ENCODE data around the gene SLC30A7. TPM values are rescaled to one million over a fixed set of nuclear protein-coding genes. Genes with fewer than 3 reads are reported as not detected.
A peak's percentile ranks its signal among the peaks of the same experiment; 100 is the strongest.

SLC30A7 gene
- total RNA-seq, 1 donor from 2014 or later = 22.2 TPM

DNA sequence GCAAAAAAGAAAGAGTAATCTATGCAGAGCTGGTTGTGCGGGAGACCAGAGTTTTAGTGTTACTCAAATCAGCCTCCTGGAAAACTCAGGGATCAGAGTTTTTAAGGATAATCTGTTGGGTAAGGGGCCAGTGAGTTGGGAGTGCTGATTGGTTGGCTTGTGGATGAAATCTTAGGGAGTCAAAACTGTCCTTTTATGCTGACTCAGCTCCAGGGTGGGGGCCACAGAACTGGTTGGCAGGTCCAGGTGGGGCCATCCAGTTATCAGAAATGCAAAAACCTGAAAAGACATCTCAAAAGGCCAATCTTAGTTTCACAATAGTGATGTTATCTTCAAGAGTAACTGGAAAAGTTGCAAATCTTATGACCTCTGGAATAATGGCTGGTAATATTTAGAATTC, 4.5 kb upstream of the SLC30A7 start:
- TF ChIP-seq CTCF (IDR thresholded peaks at IDR 0.05) (no peak), EZH2 (IDR thresholded peaks at IDR 0.05) (no peak), EZH2phosphoT487 (IDR thresholded peaks at IDR 0.05) (no peak)
- Mint-ChIP-seq H3K4me3 (no peak overlapping the region), H3K9me3 (peaks cover 42% of the 10 kb centered on the region), H3K4me1 (peaks cover 14% of the 10 kb centered on the region), H3K27ac (no peak overlapping the region), H3K36me3 (peaks cover 62% of the 10 kb centered on the region), H3K27me3 (ENCODE audit: insufficient read depth, low read depth) (peaks cover 4% of the 10 kb centered on the region)
- H3K27me3 ChIP-seq = no peaks in the 10 kb centered on the region
- no peaks in the 10 kb centered on the region for H4K20me1 ChIP-seq (ENCODE audit: low read depth)
- no peaks in the 10 kb centered on the region for H3K4me1 ChIP-seq
- peaks cover 8% of the 10 kb centered on the region for H3K9me3 ChIP-seq (ENCODE audit: low read depth)
- H3K4me3 ChIP-seq = no peak overlapping the region
- H3K9ac ChIP-seq = no peak overlapping the region
- H3K79me2 ChIP-seq (ENCODE audit: low read depth) = peaks cover 73% of the 10 kb centered on the region
- H3K36me3 ChIP-seq = peaks cover 24% of the 10 kb centered on the region
- H3K4me2 ChIP-seq = no peak overlapping the region
- H3K27ac ChIP-seq = no peak overlapping the region
- DNase-seq (ENCODE audit: low spot score) = no peak
- H3F3A ChIP-seq (ENCODE audit: low read depth) = peaks cover 12% of the 10 kb centered on the region
- H2AFZ ChIP-seq (replicated peaks) = no peak overlapping the region

- no peak overlapping the region for H3K9ac ChIP-seq
- no peak overlapping the region for H3K27ac Mint-ChIP-seq
- H3K4me3 ChIP-seq = no peak overlapping the region
- H3K9me3 Mint-ChIP-seq = peaks cover 42% of the 10 kb centered on the region
- H3K4me1 ChIP-seq = peaks cover 6% of the 10 kb centered on the region
- H3K4me1 Mint-ChIP-seq = peaks cover 21% of the 10 kb centered on the region
- TF ChIP-seq EZH2phosphoT487 (IDR thresholded peaks at IDR 0.05) (no peak), CTCF (IDR thresholded peaks at IDR 0.05) (no peak), EZH2 (IDR thresholded peaks at IDR 0.05) (no peak)
- H2AFZ ChIP-seq (replicated peaks) = no peak overlapping the region
- H3K36me3 ChIP-seq = peaks cover 18% of the 10 kb centered on the region
- H3K27me3 Mint-ChIP-seq (ENCODE audit: insufficient read depth, low read depth) = peaks cover 4% of the 10 kb centered on the region
- peaks cover 84% of the 10 kb centered on the region for H3K79me2 ChIP-seq (ENCODE audit: low read depth)
- peaks cover 50% of the 10 kb centered on the region for H3K36me3 Mint-ChIP-seq
- no peaks in the 10 kb centered on the region for H3K27me3 ChIP-seq
- peak overlapping the region; percentile 100 for H3K4me3 Mint-ChIP-seq
- H3K4me2 ChIP-seq = peak overlapping the region; percentile 93
- H4K20me1 ChIP-seq (ENCODE audit: low read depth) = peaks cover 3% of the 10 kb centered on the region
- peaks cover 12% of the 10 kb centered on the region for H3F3A ChIP-seq (ENCODE audit: low read depth)
- H3K9me3 ChIP-seq (ENCODE audit: low read depth) = peaks cover 8% of the 10 kb centered on the region
- H3K27ac ChIP-seq = no peak overlapping the region
- no peak for DNase-seq (ENCODE audit: low spot score)
Measured at GRCh38 chr1:100892554-100892953, 3.3 kb upstream of the SLC30A7 start.

DNA sequence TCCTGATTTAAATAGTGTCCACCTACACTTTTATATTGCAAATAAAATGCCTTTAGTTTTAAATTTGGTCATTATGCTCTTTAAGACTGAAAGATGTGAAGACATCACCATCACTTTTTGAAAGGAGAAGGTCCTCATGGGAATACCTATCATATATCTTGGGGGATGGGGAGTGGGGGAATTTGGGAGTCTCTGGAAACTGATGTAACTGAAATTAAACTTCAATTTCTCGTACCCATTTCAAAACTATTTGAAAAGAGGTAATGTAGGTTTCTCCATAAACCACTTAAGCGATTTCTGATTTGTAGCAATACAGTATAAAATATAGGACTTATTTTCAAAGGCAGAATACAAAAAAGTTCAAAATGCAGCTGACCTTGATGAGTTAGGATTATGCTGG, 2.2 kb upstream of the SLC30A7 start:
- Histone ChIP-seq H3K27me3 (no peaks in the 10 kb centered on the region), H3K4me3 (peak overlapping the region; percentile 78), H3K79me2 (ENCODE audit: low read depth) (peaks cover 86% of the 10 kb centered on the region), H3K4me1 (peaks cover 11% of the 10 kb centered on the region), H3K27ac (no peak overlapping the region), H2AFZ (replicated peaks) (no peak overlapping the region), H3K9me3 (ENCODE audit: low read depth) (peaks cover 8% of the 10 kb centered on the region), H3K36me3 (peaks cover 11% of the 10 kb centered on the region), H3F3A (ENCODE audit: low read depth) (peaks cover 12% of the 10 kb centered on the region), H3K4me2 (peak overlapping the region; percentile 93), H4K20me1 (ENCODE audit: low read depth) (peaks cover 3% of the 10 kb centered on the region), H3K9ac (peak overlapping the region; percentile 50)
- TF ChIP-seq EZH2phosphoT487 (IDR thresholded peaks at IDR 0.05) (no peak), CTCF (IDR thresholded peaks at IDR 0.05) (no peak), EZH2 (IDR thresholded peaks at IDR 0.05) (no peak)
- peak overlapping the region; percentile 100 for H3K4me3 Mint-ChIP-seq
- H3K9me3 Mint-ChIP-seq = peaks cover 35% of the 10 kb centered on the region
- peaks cover 4% of the 10 kb centered on the region for H3K27me3 Mint-ChIP-seq (ENCODE audit: insufficient read depth, low read depth)
- peaks cover 43% of the 10 kb centered on the region for H3K36me3 Mint-ChIP-seq
- peaks cover 30% of the 10 kb centered on the region for H3K4me1 Mint-ChIP-seq
- DNase-seq (ENCODE audit: low spot score) = no peak
- no peak overlapping the region for H3K27ac Mint-ChIP-seq
